ENCODE data around the gene ENOX1.
"Not testable (repeated sequence)": the region's sequence is repeated elsewhere in the genome, so short reads cannot be mapped to it uniquely, and the experiment has no call there.

Gene ENOX1

DNA sequence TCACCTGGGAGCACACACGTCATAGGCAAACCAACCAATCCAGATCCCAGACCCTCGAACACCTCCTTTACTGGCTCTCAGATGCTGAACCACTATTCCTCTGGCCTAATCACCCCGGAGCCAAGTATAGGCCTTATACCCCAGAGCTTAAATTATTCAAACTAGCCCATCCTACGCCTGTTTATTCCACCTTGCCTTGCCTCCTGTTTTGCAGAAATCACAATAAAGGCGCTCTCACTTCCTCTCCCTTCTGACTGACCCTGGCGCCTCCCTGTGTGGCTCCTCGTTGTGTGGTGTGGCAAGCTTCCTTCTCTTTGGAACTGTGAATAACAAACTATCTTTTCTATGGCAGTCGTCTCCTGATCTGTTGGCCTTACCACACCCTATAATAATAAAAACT is 354.9 kb downstream of the ENOX1 start:
- no peak for DNase-seq (ENCODE audit: low read depth in 2 of 2)

DNA sequence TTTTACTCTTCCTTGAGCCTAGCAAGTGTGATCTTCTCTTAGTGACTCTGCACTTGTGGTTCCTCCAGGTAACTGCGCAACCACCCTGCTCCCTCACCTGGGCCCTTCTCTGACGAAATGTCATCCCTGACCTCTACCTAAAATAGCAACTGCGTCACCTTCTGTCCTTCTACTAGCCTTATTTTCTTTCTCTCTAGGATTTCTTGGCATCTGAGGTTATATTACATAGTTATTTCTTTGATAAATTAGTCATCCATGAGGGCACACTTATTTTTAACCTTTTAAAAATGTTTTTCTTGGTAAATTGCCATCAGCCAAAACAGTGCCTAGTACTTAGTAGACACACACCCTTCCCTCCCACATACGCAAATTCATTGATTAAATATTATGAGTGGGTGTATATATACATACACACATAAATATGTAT is 355.5 kb downstream of the ENOX1 start:
- DNase-seq (ENCODE audit: low read depth in 2 of 2): no peak

DNA sequence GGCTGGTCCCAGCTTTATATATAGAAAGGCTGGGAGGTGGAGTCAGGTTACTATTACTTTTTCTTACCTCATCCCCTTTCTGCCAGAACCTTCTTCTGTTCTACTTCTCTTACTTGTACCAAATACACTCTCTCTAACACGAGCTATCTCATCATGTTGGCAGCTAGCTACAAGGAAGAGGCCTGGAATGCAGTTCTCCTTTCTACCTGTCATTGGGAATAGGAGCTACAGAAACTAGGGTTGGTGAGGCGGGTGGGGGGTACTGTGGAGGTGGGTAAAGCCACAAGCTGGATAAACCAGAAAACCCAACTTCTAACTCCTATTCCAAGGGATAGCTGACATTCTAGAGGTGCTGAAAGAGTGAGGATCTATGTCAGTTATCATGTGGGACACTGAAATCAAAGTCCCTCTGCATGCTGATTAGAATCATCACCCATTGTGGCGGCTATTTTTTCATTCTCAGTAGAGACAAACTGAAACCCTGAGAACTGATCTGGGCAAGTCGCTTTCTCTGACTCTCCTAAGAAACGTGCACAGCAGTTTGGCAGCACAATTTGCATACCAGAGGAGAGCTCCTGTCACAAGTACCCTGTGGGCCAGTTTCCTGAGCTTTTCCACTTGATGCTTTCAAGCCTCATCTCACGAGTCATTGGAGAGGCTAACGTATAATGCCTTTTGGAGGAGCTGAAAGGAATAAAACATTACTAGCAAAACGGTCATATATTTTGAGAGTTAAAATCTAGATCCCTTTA is 358.1 kb downstream of the ENOX1 start:
- no peak for DNase-seq (ENCODE audit: low read depth in 2 of 2)

DNA sequence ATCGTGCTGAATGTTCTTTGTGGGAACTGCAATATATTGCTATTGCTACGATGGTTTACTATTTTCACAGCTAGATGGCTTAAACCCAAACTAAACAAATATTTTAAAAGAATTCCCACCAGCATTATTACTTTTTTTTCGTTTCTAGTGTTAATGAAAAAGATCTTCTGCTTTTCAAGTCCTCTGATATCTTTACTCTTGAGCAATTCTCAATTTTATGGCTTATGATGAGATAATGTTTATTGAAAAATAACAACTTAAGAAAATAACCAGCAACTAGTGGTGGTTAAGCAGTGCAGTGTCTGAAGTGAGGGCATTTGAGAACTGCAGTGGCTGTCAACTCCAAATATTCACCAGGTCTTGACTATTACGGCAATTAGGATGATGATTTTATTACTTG is 360.4 kb downstream of the ENOX1 start:
- DNase-seq (ENCODE audit: low read depth in 2 of 2): no peak

DNA sequence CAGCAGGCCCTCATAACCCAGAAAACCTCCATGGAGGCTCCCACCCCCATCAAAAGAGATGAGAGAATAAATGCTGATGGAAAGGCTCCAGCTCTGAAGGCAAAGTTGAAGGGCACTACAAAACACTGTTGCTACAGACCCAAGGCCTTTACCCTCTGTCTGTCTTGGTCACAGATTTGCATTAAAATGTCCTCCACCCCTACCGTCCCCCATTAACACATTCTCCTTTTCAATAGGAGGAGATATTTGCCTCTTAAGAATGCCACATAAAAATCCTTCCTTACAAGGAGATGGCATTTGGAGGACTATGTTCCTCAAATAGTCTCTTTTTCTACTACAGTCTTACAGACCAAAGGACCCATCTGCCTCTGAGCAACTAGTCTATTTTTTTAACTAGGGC is 361.5 kb downstream of the ENOX1 start:
- DNase-seq (ENCODE audit: low read depth in 2 of 2): no peak

DNA sequence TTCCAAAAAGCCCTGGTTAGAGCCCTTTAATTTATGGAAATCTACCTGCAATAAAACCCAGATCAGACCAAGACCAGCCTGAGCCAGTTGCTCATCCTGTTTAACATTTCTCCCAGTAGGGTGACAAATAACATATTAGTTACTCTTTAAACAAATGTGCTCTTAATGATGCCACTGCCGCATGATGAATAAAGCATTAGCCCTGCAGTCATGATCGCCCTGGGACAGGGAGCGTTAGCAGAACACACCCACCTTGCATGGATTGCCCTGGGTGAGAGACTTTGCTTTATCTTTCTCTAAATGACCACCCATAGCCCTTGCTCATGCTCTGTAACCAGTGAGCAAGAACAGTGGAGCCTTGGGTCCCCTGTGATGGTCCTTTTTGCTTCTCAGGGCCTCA is 362.4 kb downstream of the ENOX1 start:
- no peak for DNase-seq (ENCODE audit: low read depth in 2 of 2)

DNA sequence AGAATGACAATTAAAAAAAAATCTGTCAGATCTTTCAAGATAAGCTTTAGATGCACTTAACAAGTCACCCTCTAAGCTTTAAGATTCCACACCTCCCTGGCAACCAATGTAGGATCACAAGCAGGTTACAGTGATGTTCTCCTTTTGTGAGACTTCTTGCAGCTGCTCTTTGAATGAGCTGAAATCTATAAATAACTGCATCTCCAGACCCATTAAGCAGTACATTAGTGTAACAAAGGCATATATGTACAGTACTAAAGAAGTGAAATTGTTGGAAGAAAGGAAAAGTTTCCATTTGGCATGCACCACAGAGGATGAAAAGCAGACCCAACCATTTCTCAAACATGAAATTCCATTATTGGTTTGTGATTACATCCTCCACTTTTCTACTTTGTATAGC is 364.7 kb downstream of the ENOX1 start:
- DNase-seq (ENCODE audit: low read depth in 2 of 2): no peak

DNA sequence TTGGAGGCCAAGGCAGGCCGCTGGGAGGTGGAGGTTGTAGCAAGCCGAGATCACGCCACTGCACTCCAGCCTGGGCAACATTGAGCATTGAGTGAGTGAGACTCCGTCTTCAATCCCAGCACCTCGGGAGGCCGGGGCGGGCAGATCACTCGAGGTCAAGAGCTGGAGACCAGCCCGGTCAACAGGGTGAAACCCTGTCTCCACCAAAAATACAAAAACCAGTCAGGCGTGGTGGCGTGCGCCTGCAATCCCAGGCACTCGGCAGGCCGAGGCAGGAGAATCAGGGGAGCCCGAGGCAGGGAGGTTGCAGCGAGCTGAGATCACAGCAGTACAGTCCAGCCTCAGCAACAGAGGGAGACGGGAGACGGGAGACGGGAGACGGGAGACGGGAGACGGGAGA is 369.9 kb downstream of the ENOX1 start:
- DNase-seq (ENCODE audit: low read depth in 2 of 2): not testable (repeated sequence)

DNA sequence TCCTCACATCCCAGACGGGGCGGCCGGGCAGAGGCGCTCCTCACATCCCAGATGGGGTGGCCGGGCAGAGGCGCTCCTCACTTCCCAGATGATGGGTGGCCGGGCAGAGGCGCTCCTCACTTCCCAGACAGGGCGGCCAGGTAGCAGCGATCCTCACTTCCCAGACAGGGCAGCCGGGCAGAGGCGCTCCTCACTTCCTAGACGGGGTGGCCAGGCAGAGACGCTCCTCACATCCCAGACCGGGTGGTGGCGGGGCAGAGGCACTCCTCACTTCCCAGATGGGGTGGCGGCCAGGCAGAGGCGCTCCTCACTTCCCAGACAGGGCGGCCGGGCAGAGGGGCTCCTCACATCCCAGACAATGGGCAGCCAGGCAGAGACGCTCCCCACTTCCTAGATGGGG is 370.4 kb downstream of the ENOX1 start:
- not testable (repeated sequence) for DNase-seq (ENCODE audit: low read depth in 2 of 2)

DNA sequence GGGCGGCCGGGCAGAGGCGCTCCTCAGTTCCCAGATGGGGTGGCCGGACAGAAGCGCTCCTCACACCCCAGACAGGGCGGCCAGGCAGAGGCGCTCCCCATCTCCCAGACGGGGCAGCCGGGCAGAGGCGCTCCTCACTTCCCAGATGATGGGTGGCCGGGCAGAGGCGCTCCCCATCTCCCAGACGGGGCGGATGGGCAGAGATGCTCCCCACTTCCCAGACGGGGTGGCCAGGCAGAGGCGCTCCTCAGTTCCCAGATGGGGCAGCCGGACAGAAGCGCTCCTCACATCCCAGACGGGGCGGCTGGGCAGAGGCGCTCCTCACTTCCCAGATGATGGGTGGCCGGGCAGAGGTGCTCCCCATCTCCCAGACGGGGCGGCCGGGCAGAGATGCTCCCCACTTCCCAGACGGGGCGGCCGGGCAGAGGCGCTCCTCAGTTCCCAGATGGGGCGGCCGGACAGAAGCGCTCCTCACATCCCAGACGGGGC is 370.8 kb downstream of the ENOX1 start:
- DNase-seq (ENCODE audit: low read depth in 2 of 2): not testable (repeated sequence)

DNA sequence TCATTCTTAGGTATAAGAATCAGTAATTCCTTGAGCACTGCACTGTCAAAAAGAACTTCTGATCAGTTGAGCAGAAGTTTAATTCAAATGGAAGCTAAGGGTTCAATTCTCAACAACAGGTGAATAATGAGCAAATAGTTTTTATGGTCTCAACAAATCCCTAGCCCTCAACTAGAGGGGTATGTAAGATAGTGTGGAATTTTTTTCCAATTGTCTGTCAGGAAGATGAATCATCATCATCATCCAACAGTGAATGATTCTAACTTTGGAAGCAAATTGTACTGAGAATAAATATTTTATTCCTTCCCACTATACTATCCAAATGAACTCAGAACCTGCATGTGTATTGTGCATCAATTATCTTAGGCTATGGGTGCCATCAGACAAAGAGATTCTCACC is 372.7 kb downstream of the ENOX1 start:
- no peak for DNase-seq (ENCODE audit: low read depth in 2 of 2)

DNA sequence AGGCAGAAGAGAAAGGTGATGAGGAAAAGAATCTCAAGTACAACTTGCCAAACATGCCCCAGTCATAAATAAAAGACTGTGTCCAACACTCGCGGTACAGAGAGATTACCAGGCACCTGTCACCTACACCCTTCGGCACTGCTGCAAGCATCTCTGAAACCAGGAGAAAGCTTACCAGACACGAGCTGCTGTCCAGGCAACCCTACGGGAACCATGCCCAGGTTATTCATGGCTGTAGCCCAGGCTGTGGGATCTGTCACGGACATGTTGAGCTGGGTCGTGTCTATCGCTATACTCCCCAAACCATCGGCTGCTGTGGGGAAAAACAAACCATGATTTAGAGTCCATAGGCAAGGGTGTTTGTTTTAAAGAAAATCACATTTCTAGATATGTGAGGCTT is 375.0 kb downstream of the ENOX1 start:
- DNase-seq (ENCODE audit: low read depth in 2 of 2): no peak

DNA sequence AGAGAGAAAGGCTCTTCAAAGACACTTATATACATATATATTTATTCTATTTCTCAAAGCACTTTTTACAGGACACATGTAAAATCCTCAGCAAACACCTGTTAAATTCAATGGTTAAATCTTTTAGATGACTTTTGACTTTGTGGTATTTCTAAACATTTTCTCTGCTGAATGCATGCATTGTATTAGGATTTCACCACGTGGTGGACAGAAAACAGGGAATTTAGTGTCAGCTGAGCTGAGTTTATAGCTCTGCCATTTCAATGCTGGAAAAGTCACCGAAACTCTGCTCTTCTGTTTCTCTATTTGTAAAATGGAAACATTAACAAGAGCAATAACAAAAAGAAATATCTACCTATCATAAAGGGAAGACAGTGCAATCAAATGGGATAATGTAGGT is 375.6 kb downstream of the ENOX1 start:
- no peak for DNase-seq (ENCODE audit: low read depth in 2 of 2)

DNA sequence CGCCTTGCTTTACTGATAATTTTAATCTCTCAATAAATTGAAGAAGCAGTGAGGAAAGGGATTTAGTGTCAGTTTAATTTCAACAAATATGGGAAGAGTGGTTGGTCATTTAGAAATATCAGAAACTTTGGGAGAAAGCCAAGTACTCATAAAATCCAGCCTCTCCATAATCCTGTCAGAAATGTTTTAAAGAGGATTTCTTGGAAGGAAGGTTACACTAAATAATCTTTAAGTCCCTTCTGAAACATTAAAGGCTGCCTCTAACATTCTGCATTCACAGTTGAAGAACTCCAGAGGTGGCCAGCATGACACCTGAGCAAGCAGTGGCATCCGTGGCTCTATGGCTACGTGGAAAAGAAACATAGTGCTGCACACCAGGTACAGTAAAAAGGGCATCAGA is 378.5 kb downstream of the ENOX1 start:
- no peak for DNase-seq (ENCODE audit: low read depth in 2 of 2)

DNA sequence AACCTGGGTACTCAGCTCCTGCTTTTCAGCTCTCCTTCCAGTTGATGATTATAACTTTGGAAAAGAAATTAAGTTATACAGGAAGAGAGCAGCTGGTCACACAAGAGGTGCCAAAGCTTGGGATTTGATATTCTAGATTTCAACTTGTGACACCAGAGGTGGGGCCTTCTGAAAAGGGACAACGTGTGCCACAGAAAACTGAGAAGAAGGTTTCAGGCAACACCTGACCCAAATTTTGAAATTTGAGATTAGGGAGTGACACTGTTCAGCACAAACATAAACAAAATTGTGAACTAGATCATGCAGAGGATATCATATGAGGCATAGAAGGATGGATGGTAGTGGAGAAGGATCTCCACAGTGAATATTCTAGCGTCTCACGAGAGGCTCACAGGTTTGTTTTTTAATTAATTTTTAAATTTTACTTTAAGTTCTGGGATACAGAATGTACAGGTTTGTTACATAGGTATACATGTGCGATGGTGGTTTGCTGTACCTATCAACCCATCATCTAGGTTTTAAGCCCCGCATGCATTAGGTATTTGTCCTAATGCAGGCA is 379.7 kb downstream of the ENOX1 start:
- no peak for DNase-seq (ENCODE audit: low read depth in 2 of 2)

DNA sequence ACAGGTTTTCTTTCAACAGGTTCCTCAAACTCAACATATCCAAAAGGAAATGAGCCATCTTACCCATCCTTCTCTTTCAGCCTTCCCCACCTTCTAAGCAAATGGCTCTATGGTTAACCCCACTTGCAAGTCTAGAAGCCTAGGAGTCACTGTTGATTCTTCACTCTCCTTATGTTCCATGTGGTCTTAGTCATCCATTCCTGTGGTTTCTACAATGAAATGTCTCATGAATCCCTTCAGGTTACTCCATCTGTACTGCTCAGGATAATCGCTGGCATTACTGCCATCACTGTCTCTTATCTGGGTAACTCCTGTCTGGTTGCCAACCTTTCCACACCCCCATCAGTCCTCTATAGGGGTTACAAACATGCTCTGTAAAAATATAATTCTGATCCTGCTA is 381.3 kb downstream of the ENOX1 start:
- no peak for DNase-seq (ENCODE audit: low read depth in 2 of 2)

DNA sequence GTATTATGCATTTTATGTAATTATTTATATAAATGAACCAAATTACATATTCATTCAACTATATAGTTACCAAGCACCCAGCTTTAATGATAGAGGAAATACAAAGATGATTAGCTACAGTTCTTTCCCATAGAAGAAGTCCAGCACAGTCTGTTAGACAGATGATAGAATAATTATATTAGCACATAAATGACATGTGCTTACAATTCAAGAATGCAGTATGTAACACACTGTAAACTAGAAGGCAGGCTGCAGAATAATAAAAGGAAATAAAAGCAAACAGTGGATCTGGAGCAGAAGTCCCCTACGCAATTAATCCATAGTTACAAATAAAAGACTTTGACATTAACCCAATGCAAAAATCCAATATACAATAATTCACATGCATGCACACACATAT is 384.4 kb downstream of the ENOX1 start:
- DNase-seq (ENCODE audit: low read depth in 2 of 2): no peak

DNA sequence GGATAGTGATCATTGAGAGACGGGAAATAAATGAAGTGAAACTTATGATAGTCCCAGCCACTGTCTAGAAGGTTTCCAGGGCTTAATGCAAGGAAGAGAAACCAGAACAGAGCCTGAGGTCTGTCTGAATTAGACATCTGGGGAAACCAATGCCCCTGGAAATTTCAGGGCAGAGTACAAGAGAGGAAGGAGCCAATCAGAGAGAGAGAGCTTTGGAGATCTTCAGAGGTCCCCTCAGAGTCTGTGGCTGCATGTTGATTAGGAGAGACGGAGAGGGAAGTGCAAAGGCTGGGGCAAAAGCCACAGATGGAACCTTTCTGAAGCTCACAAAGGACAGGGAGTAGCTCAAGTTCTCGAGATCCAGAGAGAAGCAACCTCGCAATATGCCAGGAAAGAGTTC is 385.4 kb downstream of the ENOX1 start:
- DNase-seq (ENCODE audit: low read depth in 2 of 2): no peak

DNA sequence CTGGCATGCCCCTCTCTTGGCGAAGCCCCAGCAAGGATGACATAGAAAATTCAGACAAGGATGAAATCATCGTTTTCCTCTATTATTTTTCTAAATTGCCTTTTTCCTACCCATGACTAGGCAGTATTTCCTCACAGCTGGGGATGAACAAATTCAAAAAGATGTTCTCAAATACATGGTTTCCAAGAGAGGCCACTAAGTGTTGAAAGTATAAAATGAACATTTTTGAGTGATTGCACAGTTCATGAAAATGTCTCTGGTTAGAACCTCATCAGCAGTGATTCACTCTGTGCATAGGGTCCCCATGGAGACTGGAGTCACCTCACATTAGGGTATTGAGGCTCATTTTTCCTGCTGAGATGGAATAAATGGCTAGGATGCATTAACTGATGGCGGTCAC is 389.7 kb downstream of the ENOX1 start:
- no peak for DNase-seq (ENCODE audit: low read depth in 2 of 2)

DNA sequence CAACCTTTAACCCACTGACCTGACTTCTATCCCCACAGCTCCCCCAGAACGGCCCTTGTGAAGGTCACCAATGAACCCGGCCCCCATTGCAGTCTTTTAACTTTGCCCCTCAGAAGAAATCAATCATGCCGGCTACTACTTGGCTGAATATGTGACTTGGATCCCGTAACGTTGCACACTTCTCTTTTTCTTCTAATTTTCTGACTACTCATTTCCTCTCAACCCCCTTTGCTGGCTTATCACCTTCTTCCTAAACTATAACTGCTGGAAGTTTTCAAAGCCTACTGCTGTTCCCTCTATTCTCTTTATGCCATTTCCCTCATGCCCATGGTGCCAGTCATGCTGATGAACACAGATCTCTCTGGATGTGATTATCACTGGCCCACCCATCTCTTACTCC is 395.7 kb downstream of the ENOX1 start:
- DNase-seq (ENCODE audit: low read depth in 2 of 2): no peak

DNA sequence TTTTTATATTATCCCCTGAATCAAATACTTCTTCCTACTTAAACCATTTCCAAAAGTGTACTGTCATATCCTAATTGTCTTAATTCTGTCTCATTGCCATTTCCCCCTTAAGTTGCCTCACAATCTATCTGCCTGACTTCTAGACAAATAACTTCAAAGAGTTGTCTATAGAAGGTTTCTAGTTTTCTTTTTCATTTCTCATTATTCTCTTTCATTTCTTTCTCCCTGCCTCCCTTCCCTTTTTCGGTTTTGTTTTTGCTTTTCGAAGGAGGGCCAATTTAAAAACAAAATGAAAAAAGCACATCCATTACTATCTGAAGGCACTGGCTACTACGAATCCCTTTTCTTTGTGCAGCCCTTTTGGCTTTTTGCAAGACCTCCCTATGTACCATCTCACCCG is 396.2 kb downstream of the ENOX1 start:
- no peak for DNase-seq (ENCODE audit: low read depth in 2 of 2)

DNA sequence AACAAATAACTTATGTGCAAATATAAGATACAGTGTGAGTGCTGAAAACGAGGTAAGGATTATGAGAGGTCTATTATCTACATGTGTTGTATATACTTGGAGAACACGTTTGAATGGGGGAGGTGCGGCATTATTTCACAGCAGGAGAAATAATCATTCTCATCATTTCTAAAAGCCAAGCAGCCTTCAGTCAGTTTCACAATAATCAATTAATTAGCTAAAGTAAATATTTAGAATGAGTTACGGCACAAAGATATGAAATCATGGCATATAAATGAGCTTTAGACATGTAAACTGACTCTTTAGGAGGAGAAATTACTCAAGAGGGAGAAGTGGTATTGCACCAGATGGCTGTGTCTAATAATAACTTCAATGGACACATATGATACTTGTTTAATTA is 396.8 kb downstream of the ENOX1 start:
- no peak for DNase-seq (ENCODE audit: low read depth in 2 of 2)

DNA sequence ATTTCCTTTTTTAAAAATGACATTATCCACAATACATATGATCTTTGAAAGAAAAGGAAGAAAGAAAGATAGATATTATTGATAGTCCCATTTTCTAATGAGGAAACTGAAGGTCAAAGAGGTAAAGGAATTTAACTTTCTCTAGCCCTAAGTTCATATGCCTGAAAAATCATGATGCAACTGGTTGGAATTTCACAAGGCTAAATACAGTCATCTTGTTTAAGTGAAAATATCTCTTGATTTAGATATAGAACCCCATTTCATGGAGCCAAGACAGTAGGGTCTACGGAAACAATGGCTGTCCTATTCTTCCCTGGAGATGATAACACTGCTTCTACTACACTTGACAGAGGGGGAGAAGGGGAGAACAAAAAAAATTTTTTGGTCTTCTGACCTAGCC is 397.2 kb downstream of the ENOX1 start:
- DNase-seq (ENCODE audit: low read depth in 2 of 2): no peak
